CD4-positive, CD25-positive, alpha-beta regulatory T cell (primary cell): ENCODE data around the gene SLC39A10. TPM values are rescaled to one million over a fixed set of nuclear protein-coding genes. Genes with fewer than 3 reads are reported as not detected.
A peak's percentile ranks its signal among the peaks of the same experiment; 100 is the strongest.

ENCODE experiments used
- ATAC-seq, 2 donors: fragments of 150-1000 bp; cut with Tn5 transposase; one replicate each; pipeline ENCODE4 v1.10.0; 2021; ENCODE audit warnings: low read depth in 2 of 2, moderate number of reproducible peaks in 2 of 2, moderate library complexity in 1 of 2
- DNase-seq, 3 donors: peaks; one replicate each; pipeline versions ENCODE4 v3.0.0 to v3.0.0-alpha.2; 2012 to 2022; ENCODE audit warnings: mixed read lengths in 1 of 3
- H3K27ac ChIP-seq: one replicate; pipeline ENCODE4 v1.7.0; 2013; ENCODE audit warnings: mild to moderate bottlenecking, low read length; ENCODE audit not compliant: insufficient read depth, poor library complexity, severe bottlenecking
- H3K27me3 ChIP-seq: one replicate; pipeline ENCODE4 v1.7.0; 2013; ENCODE audit warnings: low read length; ENCODE audit not compliant: control insufficient read depth, insufficient read depth
- H3K36me3 ChIP-seq: one replicate; pipeline ENCODE4 v1.7.0; 2013; ENCODE audit warnings: mild to moderate bottlenecking, low read length, moderate library complexity; ENCODE audit not compliant: control insufficient read depth, insufficient read depth
- H3K4me1 ChIP-seq: 2 replicates; pipeline ENCODE4 v1.7.0; 2013; ENCODE audit warnings: mild to moderate bottlenecking, low read length; ENCODE audit not compliant: insufficient read depth, control insufficient read depth, poor library complexity, severe bottlenecking
- H3K4me3 ChIP-seq: one replicate; pipeline ENCODE4 v1.7.0; 2013; ENCODE audit warnings: low read depth, mild to moderate bottlenecking, low read length, moderate library complexity
- H3K9me3 ChIP-seq, 2 experiments: 1 replicate in 1 of 2; 2 replicates in 1 of 2; pipeline ENCODE4 v1.7.0; 2013; ENCODE audit warnings: low read length in 2 of 2, mild to moderate bottlenecking in 1 of 2, moderate library complexity in 1 of 2; ENCODE audit not compliant: control insufficient read depth in 2 of 2
- H3K27ac Mint-ChIP-seq, 3 donors: one replicate each; pipeline ENCODE4 v1.8.0; 2020 to 2022; ENCODE audit warnings: mild to moderate bottlenecking in 3 of 3, mixed read lengths in 3 of 3, moderate library complexity in 2 of 3
- H3K27me3 Mint-ChIP-seq: one replicate; pipeline ENCODE4 v1.8.0; 2022; ENCODE audit warnings: mild to moderate bottlenecking, mixed read lengths
- H3K36me3 Mint-ChIP-seq: one replicate; pipeline ENCODE4 v1.8.0; 2020; ENCODE audit warnings: mixed read lengths
- H3K4me1 Mint-ChIP-seq, 4 donors: one replicate each; pipeline ENCODE4 v1.8.0; 2020 to 2022; ENCODE audit warnings: mixed read lengths in 4 of 4, mild to moderate bottlenecking in 1 of 4
- H3K4me3 Mint-ChIP-seq, 4 donors: one replicate each; pipeline ENCODE4 v1.8.0; 2020 to 2022; ENCODE audit warnings: mild to moderate bottlenecking in 4 of 4, mixed read lengths in 4 of 4, moderate library complexity in 3 of 4
- H3K9me3 Mint-ChIP-seq, 7 donors: one replicate each; pipeline ENCODE4 v1.8.0; 2020 to 2022; ENCODE audit warnings: mixed read lengths in 7 of 7, mild to moderate bottlenecking in 3 of 7, moderate library complexity in 2 of 7
- polyA plus RNA-seq, 4 donors: library from polyadenylated mRNA; unstranded; fragments of 300-500 nt; fragmentation: Illumina TruSeq; gene quantifications; one replicate each; pipeline ENCODE4 v1.2.3, GENCODE V29; 2021
- total RNA-seq: library from RNA; stranded (reverse); gene quantifications from one replicate; pipeline ENCODE4 v1.2.3, GENCODE V29; 2022

SLC39A10 gene
- total and polyA plus RNA-seq, 5 donors from 2014 or later, result 9.2 to 66.3 (median 11.5) TPM

- Histone ChIP-seq H3K9me3 (no peaks in the 10 kb centered on the region), H3K4me1 (peaks cover 20% of the 10 kb centered on the region), H3K27ac (peak overlapping the region; percentile 34), H3K27me3 (no peaks in the 10 kb centered on the region), H3K36me3 (peaks cover 5% of the 10 kb centered on the region), H3K4me3 (peak overlapping the region; percentile 34)
- H3K27me3 Mint-ChIP-seq, result no peaks in the 10 kb centered on the region
- no peaks in the 10 kb centered on the region for H3K9me3 Mint-ChIP-seq
- H3K27ac Mint-ChIP-seq, result peak overlapping the region; percentile 68 to 98 (median 92)
- peak overlapping the region in 2 of 4 donors; percentile 32 to 36 for H3K4me3 Mint-ChIP-seq
- no peak for ATAC-seq
- H3K36me3 Mint-ChIP-seq, result peaks cover 3% of the 10 kb centered on the region
- H3K4me1 Mint-ChIP-seq, result peaks cover 39 to 79% (median 45%) of the 10 kb centered on the region in 4 donors
- no peak for DNase-seq
Observed at GRCh38 chr2:195666113-195666712, 9.2 kb downstream of the SLC39A10 start.

DNA sequence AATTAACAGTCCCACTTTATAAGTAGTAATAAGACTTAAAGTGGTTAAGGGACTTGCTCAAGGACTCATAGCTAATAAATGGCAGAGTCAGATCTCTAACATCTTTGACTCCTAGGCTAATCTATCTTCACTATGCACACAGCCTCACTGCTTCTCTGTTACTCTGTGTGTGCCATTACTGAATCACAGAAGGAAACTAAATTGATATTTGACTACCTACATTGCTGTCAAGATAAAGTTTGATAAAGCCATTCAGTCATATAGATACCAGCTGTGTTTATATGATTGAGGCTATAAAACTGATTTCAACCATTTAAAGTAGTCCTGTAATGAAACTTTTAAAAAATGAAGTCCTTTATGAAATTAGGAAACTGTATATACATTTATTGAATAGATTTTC, 10.9 kb downstream of the SLC39A10 start:
- H3K27ac ChIP-seq, result no peak overlapping the region
- H3K27ac Mint-ChIP-seq, result peak overlapping the region in 2 of 3 donors; percentile 5 to 84
- H3K4me1 ChIP-seq, result peaks cover 5% of the 10 kb centered on the region
- peaks cover 4% of the 10 kb centered on the region for H3K36me3 ChIP-seq
- H3K36me3 Mint-ChIP-seq, result peaks cover 3% of the 10 kb centered on the region
- no peaks in the 10 kb centered on the region for H3K27me3 Mint-ChIP-seq
- DNase-seq (no peak), ATAC-seq (no peak)
- no peak overlapping the region for H3K4me3 Mint-ChIP-seq
- H3K27me3 ChIP-seq, result no peaks in the 10 kb centered on the region
- H3K9me3 Mint-ChIP-seq, result no peaks in the 10 kb centered on the region
- peaks cover 26 to 80% (median 47%) of the 10 kb centered on the region in 4 donors for H3K4me1 Mint-ChIP-seq
- no peak overlapping the region for H3K4me3 ChIP-seq
- H3K9me3 ChIP-seq, result no peaks in the 10 kb centered on the region

DNA sequence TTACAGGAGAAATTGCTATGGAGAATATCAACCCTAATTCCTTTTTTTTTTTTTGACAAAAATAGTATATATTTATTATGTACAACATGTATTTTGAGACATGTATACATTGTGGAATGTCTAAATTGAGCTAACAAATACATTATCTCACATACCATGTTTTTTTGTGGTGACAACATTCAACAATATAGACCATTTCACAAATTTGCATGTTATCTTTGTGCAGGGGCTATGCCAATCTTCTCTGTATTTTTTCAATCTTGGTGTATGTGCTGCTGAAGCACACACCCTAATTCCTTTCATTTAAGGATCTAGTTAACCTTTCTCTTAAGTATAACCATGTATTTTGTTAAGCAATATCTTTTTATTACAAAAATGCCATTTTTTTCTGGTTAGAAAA, 13.2 kb downstream of the SLC39A10 start:
- H3K4me3 Mint-ChIP-seq, result no peak overlapping the region

DNA sequence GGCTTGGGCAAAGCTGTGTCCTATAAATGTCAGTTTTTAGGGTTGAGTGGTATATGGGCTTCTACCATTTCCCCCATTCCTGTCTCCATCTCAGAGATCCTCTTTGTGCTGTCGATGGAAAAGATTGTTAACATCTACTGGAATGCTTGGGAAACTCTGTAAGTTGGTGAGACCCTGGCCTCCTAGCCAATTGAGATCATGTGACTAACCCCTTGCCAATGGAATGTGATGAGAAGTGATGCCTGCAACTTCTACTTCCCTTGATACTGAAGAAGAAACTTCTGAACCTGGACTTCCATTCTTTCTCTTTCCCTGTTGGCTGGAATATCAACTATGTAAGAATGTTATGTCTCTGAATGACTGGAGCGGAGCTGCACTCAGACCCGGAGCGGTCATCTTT, 14.5 kb downstream of the SLC39A10 start:
- Histone ChIP-seq H3K27me3 (no peaks in the 10 kb centered on the region), H3K9me3 (no peaks in the 10 kb centered on the region), H3K36me3 (peaks cover 2% of the 10 kb centered on the region), H3K4me1 (peaks cover 3% of the 10 kb centered on the region), H3K4me3 (no peak overlapping the region), H3K27ac (no peak overlapping the region)
- no peak for ATAC-seq
- Mint-ChIP-seq H3K36me3 (peaks cover 13% of the 10 kb centered on the region), H3K27ac (peak overlapping the region in 2 of 3 donors; percentile 48 to 83), H3K4me3 (no peak overlapping the region), H3K27me3 (no peaks in the 10 kb centered on the region), H3K9me3 (no peaks in the 10 kb centered on the region), H3K4me1 (peaks cover 25 to 81% (median 48%) of the 10 kb centered on the region in 4 donors)
- no peak for DNase-seq

More for the DNA sequence above, 13.2 kb downstream of the SLC39A10 start:
- Mint-ChIP-seq H3K9me3 (no peaks in the 10 kb centered on the region), H3K4me1 (peaks cover 18 to 85% (median 51%) of the 10 kb centered on the region in 4 donors), H3K27me3 (no peaks in the 10 kb centered on the region), H3K36me3 (peaks cover 7% of the 10 kb centered on the region), H3K27ac (no peak overlapping the region)
- Histone ChIP-seq H3K4me3 (no peak overlapping the region), H3K9me3 (no peaks in the 10 kb centered on the region), H3K27me3 (no peaks in the 10 kb centered on the region), H3K36me3 (peaks cover 2% of the 10 kb centered on the region), H3K27ac (no peak overlapping the region), H3K4me1 (peaks cover 3% of the 10 kb centered on the region)
- ATAC-seq (no peak), DNase-seq (no peak)

DNA sequence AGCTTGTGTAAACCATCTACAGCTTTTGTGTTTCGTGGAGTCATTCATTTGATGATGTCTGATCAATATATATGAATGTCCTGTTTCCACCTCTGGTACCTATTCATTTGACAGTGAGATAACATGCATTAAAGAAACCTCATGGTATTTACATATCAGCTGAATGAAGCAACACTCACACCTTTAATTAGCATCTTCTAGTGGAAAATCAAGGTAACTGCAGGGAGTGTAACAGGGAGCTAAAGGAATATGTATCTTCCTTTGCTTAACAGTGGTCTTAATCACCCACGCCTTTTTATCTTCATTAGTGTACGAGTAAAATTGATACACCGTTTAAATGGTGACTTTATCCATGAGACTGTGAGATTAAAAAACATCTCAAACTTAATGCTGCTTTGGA, 15.6 kb downstream of the SLC39A10 start:
- Mint-ChIP-seq H3K4me1 (peaks cover 27 to 82% (median 47%) of the 10 kb centered on the region in 4 donors), H3K27me3 (no peaks in the 10 kb centered on the region), H3K36me3 (peaks cover 13% of the 10 kb centered on the region), H3K27ac (no peak overlapping the region), H3K9me3 (no peaks in the 10 kb centered on the region), H3K4me3 (no peak overlapping the region)
- H3K4me3 ChIP-seq, result no peak overlapping the region
- H3K4me1 ChIP-seq, result peaks cover 3% of the 10 kb centered on the region
- no peaks in the 10 kb centered on the region for H3K9me3 ChIP-seq
- H3K27ac ChIP-seq, result no peak overlapping the region
- H3K27me3 ChIP-seq, result no peaks in the 10 kb centered on the region
- peaks cover 2% of the 10 kb centered on the region for H3K36me3 ChIP-seq
- ATAC-seq (no peak), DNase-seq (no peak)

GRCh38 chr2:195674491-195675221, 17.6 kb downstream of the SLC39A10 start:
- Histone ChIP-seq H3K9me3 (no peaks in the 10 kb centered on the region), H3K27ac (no peak overlapping the region), H3K27me3 (no peaks in the 10 kb centered on the region), H3K36me3 (peaks cover 2% of the 10 kb centered on the region), H3K4me3 (no peak overlapping the region), H3K4me1 (peaks cover 3% of the 10 kb centered on the region)
- Mint-ChIP-seq H3K9me3 (no peaks in the 10 kb centered on the region), H3K4me1 (peaks cover 33 to 84% (median 45%) of the 10 kb centered on the region in 4 donors), H3K4me3 (peak overlapping the region in 1 of 4 donors; percentile 25), H3K36me3 (peaks cover 13% of the 10 kb centered on the region), H3K27ac (peak overlapping the region; percentile 43 to 88 (median 53)), H3K27me3 (no peaks in the 10 kb centered on the region)
- ATAC-seq (no peak), DNase-seq (no peak)

DNA sequence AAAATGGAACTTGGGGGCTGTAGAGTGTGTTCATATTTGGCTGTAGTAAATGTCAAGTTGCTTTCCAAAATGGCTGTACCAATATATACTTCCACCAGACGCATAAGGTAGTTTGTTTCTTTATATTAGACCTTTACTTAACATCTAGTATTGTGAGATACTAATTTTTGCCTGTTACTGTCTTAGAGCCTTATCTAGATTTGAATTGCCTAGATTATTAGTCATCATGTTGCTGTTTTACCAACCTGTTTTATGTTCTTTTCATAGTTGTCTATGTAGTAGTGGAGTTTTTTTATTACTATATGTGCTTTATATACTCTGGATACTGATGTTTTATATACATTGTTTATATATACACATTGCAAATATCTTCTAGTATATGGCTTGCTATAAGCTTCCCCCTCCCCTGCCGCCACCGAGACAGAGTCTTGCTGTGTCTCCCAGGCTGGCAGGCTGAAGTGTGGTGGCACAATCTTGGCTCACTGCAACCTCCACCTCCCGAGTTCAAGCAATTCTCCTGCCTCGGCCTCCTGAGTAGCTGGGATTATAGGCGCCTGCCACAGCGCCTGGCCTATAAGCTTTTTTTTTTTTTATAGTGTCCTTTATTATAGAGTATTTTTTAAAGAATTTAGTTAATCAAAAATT, 18.9 kb downstream of the SLC39A10 start:
- Mint-ChIP-seq H3K9me3 (no peaks in the 10 kb centered on the region), H3K4me3 (no peak overlapping the region), H3K27me3 (no peaks in the 10 kb centered on the region), H3K4me1 (peaks cover 32 to 89% (median 47%) of the 10 kb centered on the region in 4 donors), H3K27ac (no peak overlapping the region), H3K36me3 (peaks cover 25% of the 10 kb centered on the region)
- H3K27ac ChIP-seq, result no peak overlapping the region
- H3K4me1 ChIP-seq, result peaks cover 1% of the 10 kb centered on the region
- peaks cover 10% of the 10 kb centered on the region for H3K36me3 ChIP-seq
- no peaks in the 10 kb centered on the region for H3K27me3 ChIP-seq
- H3K9me3 ChIP-seq, result no peaks in the 10 kb centered on the region
- DNase-seq, result no peak
- H3K4me3 ChIP-seq, result no peak overlapping the region
- ATAC-seq, result no peak
